GM13976 (cell line): Measurements from ENCODE around the gene GXYLT2.

Experiments used
- DNase-seq: peaks from one replicate; pipeline ENCODE4 v3.0.0; 2012; ENCODE audit warnings: low spot score
- CTCF ChIP-seq: IDR thresholded peaks from 2 replicates; pipeline ENCODE4 v1.5.1; 2012; ENCODE audit warnings: borderline replicate concordance, mild to moderate bottlenecking; ENCODE audit not compliant: insufficient read depth; ENCODE audit errors: extremely low read depth, missing control alignments, control extremely low read depth
- in situ Hi-C: fragments of 300-500 bp; cut with MboI; formaldehyde crosslinking; loops from one replicate; pipeline ENCODE4 v1.12.0; 2022; ENCODE audit warnings: low sequenced_read_pairs, mixed read lengths, inconsistent platforms; ENCODE audit not compliant: unreplicated experiment

The GXYLT2 gene

GRCh38 chr3:72941245-72941644 lies 53.4 kb downstream of the GXYLT2 start:
- in situ Hi-C loops = loop anchor here (10.0 kb wide), 1 partner anchor 114 kb away; no protein-coding TSS in a partner anchor
- DNase-seq = no peak
- no peak for TF ChIP-seq CTCF

- no peak for DNase-seq
- no peak for TF ChIP-seq CTCF
- in situ Hi-C loops = loop anchor here (10.0 kb wide), 1 partner anchor 112 kb away; no protein-coding TSS in a partner anchor
These were observed 54.6 kb downstream of the GXYLT2 start for GRCh38 chr3:72942427-72942826.

GRCh38 chr3:72944696-72945095 lies 56.9 kb downstream of the GXYLT2 start:
- no peak for DNase-seq
- TF ChIP-seq CTCF = no peak
- in situ Hi-C loops = loop anchor here (10.0 kb wide), 1 partner anchor 110 kb away; no protein-coding TSS in a partner anchor

- in situ Hi-C loops = loop anchor here (10.0 kb wide), 1 partner anchor 107 kb away; no protein-coding TSS in a partner anchor
- TF ChIP-seq CTCF = no peak
- no peak for DNase-seq
These were observed 60.1 kb downstream of the GXYLT2 start for GRCh38 chr3:72947715-72948490.

GRCh38 chr3:72949016-72949415 lies 61.2 kb downstream of the GXYLT2 start:
- DNase-seq = no peak
- in situ Hi-C loops = loop anchor here (10.0 kb wide), 1 partner anchor 106 kb away; no protein-coding TSS in a partner anchor
- TF ChIP-seq CTCF = no peak

- DNase-seq = no peak
- TF ChIP-seq CTCF = no peak
- in situ Hi-C loops = no loop called here
These were observed 62.5 kb downstream of the GXYLT2 start for GRCh38 chr3:72950372-72950771.
